HepG2 (cell line): ENCODE measurements around the gene CDYL2.

Source experiments
- ARNTL ChIP-seq: sonication (generic); formaldehyde crosslinking; IDR thresholded peaks from 2 replicates; pipeline ENCODE4 v1.4.0; 2020; ENCODE audit warnings: mild to moderate bottlenecking, missing genetic modification reagents
- EP300 ChIP-seq, 3 experiments: sonication (generic) in 1 of 3; formaldehyde crosslinking in 1 of 3; IDR thresholded peaks; 2 replicates each; pipeline versions ENCODE4 v1.5.1 to v1.6.1; 2011 to 2020; ENCODE audit warnings: low read depth in 2 of 3, low read length in 2 of 3, borderline replicate concordance in 1 of 3, improper control_type of control experiment in 1 of 3, mild to moderate bottlenecking in 1 of 3, missing genetic modification reagents in 1 of 3, moderate library complexity in 1 of 3
- KDM1A ChIP-seq: IDR thresholded peaks from 2 replicates; pipeline ENCODE4 v1.6.1; 2016; ENCODE audit warnings: missing compliant biosample characterization
- RAD51 ChIP-seq: fragments of 450-650 bp; IDR thresholded peaks from 2 replicates; pipeline ENCODE4 v1.6.1; 2016; ENCODE audit warnings: borderline replicate concordance
- SAFB2 ChIP-seq: sonication (generic); formaldehyde crosslinking; IDR thresholded peaks from 2 replicates; pipeline ENCODE4 v1.5.1; 2020; ENCODE audit warnings: missing genetic modification reagents, low read depth, mild to moderate bottlenecking, borderline replicate concordance
- SOX6 ChIP-seq, 2 experiments: fragments of 450-650 bp in 1 of 2; sonication (generic) in 1 of 2; formaldehyde crosslinking in 1 of 2; IDR thresholded peaks; 2 replicates each; pipeline versions ENCODE4 v1.4.0 to v1.6.1; 2017 to 2020; ENCODE audit warnings: antibody characterized with exemption in 1 of 2, mild to moderate bottlenecking in 1 of 2, missing genetic modification reagents in 1 of 2
- STAG1 ChIP-seq: sonication (generic); formaldehyde crosslinking; IDR thresholded peaks from 2 replicates; pipeline ENCODE4 v1.4.0; 2020; ENCODE audit warnings: missing genetic modification reagents
- TCF7 ChIP-seq: sonication (generic); IDR thresholded peaks from 2 replicates; pipeline ENCODE4 v1.6.1; 2016; ENCODE audit warnings: antibody characterized with exemption, low read depth
- ZFAT ChIP-seq: sonication (generic); formaldehyde crosslinking; conservative IDR thresholded peaks from 2 replicates; pipeline ENCODE4 v1.8.1; 2023; ENCODE audit warnings: missing genetic modification reagents, inconsistent platforms
- TF ChIP-seq, protein P1 (sequence below): sonication (generic); formaldehyde crosslinking; IDR thresholded peaks from 2 replicates; pipeline ENCODE4 v1.5.0; 2020; ENCODE audit warnings: mild to moderate bottlenecking, missing genetic modification reagents, moderate library complexity
- TF ChIP-seq, protein P2 (sequence below): sonication (generic); formaldehyde crosslinking; IDR thresholded peaks from 2 replicates; pipeline ENCODE4 v1.4.0; 2020; ENCODE audit warnings: mild to moderate bottlenecking, missing genetic modification reagents
- TF ChIP-seq, protein P3 (sequence below): sonication (generic); formaldehyde crosslinking; IDR thresholded peaks from 2 replicates; pipeline ENCODE4 v1.8.0; 2022; ENCODE audit warnings: missing genetic modification reagents, low read depth, mild to moderate bottlenecking, borderline replicate concordance

DNA sequence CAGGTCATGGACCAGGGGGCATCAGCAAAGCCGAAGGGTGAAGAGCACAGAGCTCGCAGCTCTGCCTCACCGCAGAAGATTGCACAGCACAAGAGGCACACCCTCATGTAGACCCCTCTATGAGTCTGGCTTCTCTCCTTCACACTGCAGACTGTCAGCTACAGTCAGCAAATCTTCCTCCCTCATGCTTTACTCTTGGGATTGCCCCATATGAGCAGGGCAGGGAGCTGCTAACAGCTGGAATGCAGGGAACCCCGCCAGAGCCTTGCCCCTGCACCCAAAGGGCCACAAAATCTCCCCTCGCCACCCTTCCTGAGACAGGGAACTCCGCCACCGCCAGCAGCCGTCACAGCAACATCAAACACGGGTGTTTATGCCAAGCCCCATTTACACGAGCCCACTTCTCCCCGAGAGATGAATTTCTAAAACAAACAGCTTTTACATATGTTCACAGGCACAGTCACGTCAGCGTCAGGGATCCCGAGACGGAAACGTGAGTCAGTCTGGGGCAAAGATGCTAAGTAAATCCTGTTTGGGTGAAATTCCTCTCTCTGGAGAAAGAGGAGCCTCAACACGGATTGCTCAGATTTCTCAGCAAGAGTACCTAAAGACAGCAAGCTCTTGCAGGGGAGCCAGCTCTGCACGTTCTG, 121.9 kb downstream of the CDYL2 start:
- no peak for TF ChIP-seq ARNTL
- TF ChIP-seq RAD51 = no peak
- TF ChIP-seq SOX6 (IDR thresholded peaks at IDR 0.05) = no peak
- TF ChIP-seq SOX6 (CRISPR knock-in tag; IDR thresholded peaks at IDR 0.05) = no peak
- TF ChIP-seq, protein P1, sequence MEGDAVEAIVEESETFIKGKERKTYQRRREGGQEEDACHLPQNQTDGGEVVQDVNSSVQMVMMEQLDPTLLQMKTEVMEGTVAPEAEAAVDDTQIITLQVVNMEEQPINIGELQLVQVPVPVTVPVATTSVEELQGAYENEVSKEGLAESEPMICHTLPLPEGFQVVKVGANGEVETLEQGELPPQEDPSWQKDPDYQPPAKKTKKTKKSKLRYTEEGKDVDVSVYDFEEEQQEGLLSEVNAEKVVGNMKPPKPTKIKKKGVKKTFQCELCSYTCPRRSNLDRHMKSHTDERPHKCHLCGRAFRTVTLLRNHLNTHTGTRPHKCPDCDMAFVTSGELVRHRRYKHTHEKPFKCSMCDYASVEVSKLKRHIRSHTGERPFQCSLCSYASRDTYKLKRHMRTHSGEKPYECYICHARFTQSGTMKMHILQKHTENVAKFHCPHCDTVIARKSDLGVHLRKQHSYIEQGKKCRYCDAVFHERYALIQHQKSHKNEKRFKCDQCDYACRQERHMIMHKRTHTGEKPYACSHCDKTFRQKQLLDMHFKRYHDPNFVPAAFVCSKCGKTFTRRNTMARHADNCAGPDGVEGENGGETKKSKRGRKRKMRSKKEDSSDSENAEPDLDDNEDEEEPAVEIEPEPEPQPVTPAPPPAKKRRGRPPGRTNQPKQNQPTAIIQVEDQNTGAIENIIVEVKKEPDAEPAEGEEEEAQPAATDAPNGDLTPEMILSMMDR = no peak
- TF ChIP-seq SAFB2 = no peak
- no peak for TF ChIP-seq STAG1 (CRISPR knock-in tag)
- no peak for TF ChIP-seq EP300 (IDR thresholded peaks at IDR 0.05; ENCODE audit: low read depth in 2 of 2, low read length in 2 of 2)
- no peak for TF ChIP-seq EP300 (CRISPR knock-in tag; IDR thresholded peaks at IDR 0.05; ENCODE audit: borderline replicate concordance)
- TF ChIP-seq, protein P2, sequence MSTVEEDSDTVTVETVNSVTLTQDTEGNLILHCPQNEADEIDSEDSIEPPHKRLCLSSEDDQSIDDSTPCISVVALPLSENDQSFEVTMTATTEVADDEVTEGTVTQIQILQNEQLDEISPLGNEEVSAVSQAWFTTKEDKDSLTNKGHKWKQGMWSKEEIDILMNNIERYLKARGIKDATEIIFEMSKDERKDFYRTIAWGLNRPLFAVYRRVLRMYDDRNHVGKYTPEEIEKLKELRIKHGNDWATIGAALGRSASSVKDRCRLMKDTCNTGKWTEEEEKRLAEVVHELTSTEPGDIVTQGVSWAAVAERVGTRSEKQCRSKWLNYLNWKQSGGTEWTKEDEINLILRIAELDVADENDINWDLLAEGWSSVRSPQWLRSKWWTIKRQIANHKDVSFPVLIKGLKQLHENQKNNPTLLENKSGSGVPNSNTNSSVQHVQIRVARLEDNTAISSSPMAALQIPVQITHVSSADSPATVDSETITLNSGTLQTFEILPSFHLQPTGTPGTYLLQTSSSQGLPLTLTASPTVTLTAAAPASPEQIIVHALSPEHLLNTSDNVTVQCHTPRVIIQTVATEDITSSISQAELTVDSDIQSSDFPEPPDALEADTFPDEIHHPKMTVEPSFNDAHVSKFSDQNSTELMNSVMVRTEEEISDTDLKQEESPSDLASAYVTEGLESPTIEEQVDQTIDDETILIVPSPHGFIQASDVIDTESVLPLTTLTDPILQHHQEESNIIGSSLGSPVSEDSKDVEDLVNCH (CRISPR knock-in tag) = no peak
- TF ChIP-seq TCF7 = no peak
- no peak for TF ChIP-seq ZFAT (CRISPR knock-in tag)
- no peak for TF ChIP-seq KDM1A (CRISPR knock-in tag)
- TF ChIP-seq, protein P3, sequence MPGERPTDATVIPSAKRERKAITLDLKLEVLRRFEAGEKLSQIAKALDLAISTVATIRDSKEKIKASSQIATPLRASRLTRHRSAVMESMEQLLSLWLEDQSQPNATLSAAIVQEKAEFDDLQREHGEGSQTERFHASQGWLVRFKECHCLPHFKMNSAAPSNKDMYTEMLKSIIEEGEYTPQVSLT (CRISPR knock-in tag) = no peak
